Endothelial cell of umbilical vein (primary cell): Measurements from ENCODE around the gene CPSF4. TPM values are rescaled to one million over a fixed set of nuclear protein-coding genes. Genes with fewer than 3 reads are reported as not detected.

Experiments used
- BruUV-seq: library from RNA; stranded (reverse); fragments of 400-500 nt; replicated peaks from 2 replicates; lab custom pipeline; 2021; lab: Mats Ljungman, UMichigan
- CTCF ChIA-PET: fragments of 300-600, 350-600 bp; sonication (Branson Sonifier 250); formaldehyde crosslinking; loops from one replicate; lab custom pipeline; 2021; ENCODE audit warnings: antibody characterized with exemption, inconsistent platforms; lab: Charles Lee
- POLR2A ChIA-PET: fragments of 300-600, 350-600 bp; sonication (Branson Sonifier 250); formaldehyde crosslinking; loops from one replicate; lab custom pipeline; 2021; ENCODE audit warnings: antibody characterized with exemption, inconsistent platforms; lab: Charles Lee
- DNase-seq: peaks from one replicate; pipeline ENCODE4 v3.0.0-alpha.2; 2011; ENCODE audit warnings: low read depth, low spot score
- FAIRE-seq: peaks from 2 replicates; lab custom pipeline; 2011; peaks lifted over from hg19 to GRCh38; lab: Jason Lieb, UNC
- H2AFZ ChIP-seq: 2 replicates; pipeline ENCODE4 v1.6.0; 2012; ENCODE audit warnings: low read depth, low read length, control low read depth, inconsistent platforms
- H3K27ac ChIP-seq: 2 replicates; pipeline ENCODE4 v1.5.1; 2011; ENCODE audit warnings: low read depth, mild to moderate bottlenecking, control low read depth, low read length, moderate library complexity; ENCODE audit not compliant: insufficient read depth
- H3K27me3 ChIP-seq, 2 experiments: 2 replicates each; pipeline versions ENCODE4 v1.6.0 to v1.6.1; 2011; ENCODE audit warnings: low read length in 2 of 2, mixed read lengths in 1 of 2; ENCODE audit not compliant: control insufficient read depth in 2 of 2, insufficient read depth in 2 of 2
- H3K36me3 ChIP-seq, 2 experiments: 2 replicates in 1 of 2; 3 replicates in 1 of 2; pipeline ENCODE4 v1.5.1; 2011; ENCODE audit warnings: low read length in 2 of 2, mild to moderate bottlenecking in 1 of 2, moderate library complexity in 1 of 2; ENCODE audit not compliant: control insufficient read depth in 2 of 2, insufficient read depth in 2 of 2; ENCODE audit errors: extremely low read depth in 1 of 2
- H3K4me1 ChIP-seq: 3 replicates; pipeline ENCODE4 v1.5.1; 2011; ENCODE audit warnings: mild to moderate bottlenecking, low read length; ENCODE audit not compliant: control insufficient read depth, insufficient read depth; ENCODE audit errors: extremely low read depth
- H3K4me2 ChIP-seq: 2 replicates; pipeline ENCODE4 v1.6.1; 2011; ENCODE audit warnings: low read length, control low read depth, mixed read lengths; ENCODE audit not compliant: insufficient read depth
- H3K4me3 ChIP-seq, 3 experiments: fragments of 200-600 bp in 1 of 3; sonication (generic), shearing (Covaris generic) in 1 of 3; replicated peaks in 1 of 3; 2 replicates each; pipeline ENCODE4 v1.5.1; 2011 to 2016; ENCODE audit warnings: control low read depth in 3 of 3, low read length in 3 of 3, mild to moderate bottlenecking in 2 of 3, inconsistent platforms in 1 of 3, low read depth in 1 of 3, moderate library complexity in 1 of 3; ENCODE audit not compliant: insufficient read depth in 1 of 3
- H3K79me2 ChIP-seq: 2 replicates; pipeline ENCODE4 v1.6.0; 2012; ENCODE audit warnings: low read length, inconsistent platforms; ENCODE audit not compliant: control insufficient read depth, insufficient read depth
- H3K9ac ChIP-seq: replicated peaks from 2 replicates; pipeline ENCODE3; 2011; ENCODE audit warnings: low read length, control low read depth; ENCODE audit not compliant: insufficient read depth; ENCODE audit errors: extremely low read depth
- H3K9me1 ChIP-seq: replicated peaks from 3 replicates; pipeline ENCODE4 v1.6.0; 2011; ENCODE audit warnings: mild to moderate bottlenecking, low read length; ENCODE audit not compliant: control insufficient read depth, insufficient read depth; ENCODE audit errors: extremely low read depth
- H3K9me3 ChIP-seq: replicated peaks from 2 replicates; pipeline ENCODE4 v1.5.1; 2012; ENCODE audit warnings: low read length, inconsistent platforms; ENCODE audit not compliant: control insufficient read depth, insufficient read depth
- H4K20me1 ChIP-seq: replicated peaks from 2 replicates; pipeline ENCODE3; 2011; ENCODE audit warnings: mild to moderate bottlenecking, low read length; ENCODE audit not compliant: control insufficient read depth, insufficient read depth; ENCODE audit errors: extremely low read depth
- CTCF ChIP-seq, 2 donors: IDR thresholded peaks; 1 replicate in 1 of 2; 2 replicates in 1 of 2; pipeline ENCODE4 v1.5.1; 2011; ENCODE audit warnings: low read length in 2 of 2, mild to moderate bottlenecking in 2 of 2, moderate library complexity in 2 of 2, control low read depth in 1 of 2, inconsistent platforms in 1 of 2, low read depth in 1 of 2; ENCODE audit not compliant: insufficient read depth in 1 of 2; ENCODE audit errors: extremely low read depth in 1 of 2
- EZH2 ChIP-seq: IDR thresholded peaks from 2 replicates; pipeline ENCODE4 v1.6.1; 2012; ENCODE audit warnings: borderline replicate concordance, low read depth, mild to moderate bottlenecking, moderate library complexity, low read length, inconsistent platforms; ENCODE audit not compliant: severe bottlenecking
- FOS ChIP-seq: IDR thresholded peaks from 2 replicates; pipeline ENCODE4 v1.6.1; 2011; ENCODE audit warnings: mild to moderate bottlenecking, low read length, moderate library complexity, borderline replicate concordance; ENCODE audit not compliant: insufficient read depth
- GATA2 ChIP-seq: IDR thresholded peaks from 2 replicates; pipeline ENCODE4 v1.7.0; 2011; ENCODE audit warnings: low read depth, mild to moderate bottlenecking, moderate library complexity, mixed read lengths, low read length; ENCODE audit not compliant: insufficient read length, insufficient read depth
- JUN ChIP-seq: IDR thresholded peaks from 2 replicates; pipeline ENCODE4 v1.6.1; 2011; ENCODE audit warnings: borderline replicate concordance, low read depth; ENCODE audit not compliant: insufficient read length, insufficient read depth
- MAX ChIP-seq: IDR thresholded peaks from 2 replicates; pipeline ENCODE4 v1.6.1; 2011; ENCODE audit not compliant: insufficient read depth, insufficient read length
- MYC ChIP-seq: IDR thresholded peaks from one replicate; pipeline ENCODE4 v1.6.1; 2011; ENCODE audit warnings: mild to moderate bottlenecking, low read depth, low read length
- POLR2A ChIP-seq: IDR thresholded peaks from 2 replicates; pipeline ENCODE4 v1.6.1; 2012; ENCODE audit warnings: low read depth, mild to moderate bottlenecking, control low read depth, low read length
- POLR2AphosphoS5 ChIP-seq: IDR thresholded peaks from 2 replicates; pipeline ENCODE4 v1.6.1; 2012; ENCODE audit warnings: low read depth, mild to moderate bottlenecking, control low read depth, low read length, moderate library complexity; ENCODE audit not compliant: insufficient read depth
- dilution Hi-C: fragments of 300-500 bp; cut with MboI; formaldehyde crosslinking; loops from one replicate; pipeline ENCODE4 v1.15.0; 2019; ENCODE audit warnings: low sequenced_read_pairs; ENCODE audit not compliant: extremely low pct_ligation_motif_present
- intact Hi-C: fragments of 100-400 bp; cut with micrococcal nuclease; formaldehyde crosslinking; loops from one replicate; pipeline ENCODE4 v1.10.0; 2022
- polyA plus RNA-seq, 4 experiments: library from polyadenylated mRNA; depleted of rRNA in 3 of 4; stranded (reverse) in 3 of 4; unstranded in 1 of 4; fragments of >200 nt; gene quantifications; 2 replicates each; pipeline versions ENCODE4 v1.2.1 to v1.2.3, GENCODE V29; 2011 to 2012; ENCODE audit warnings: missing spikeins in 1 of 4
- total RNA-seq: library from RNA; stranded (reverse); gene quantifications from 2 replicates; pipeline ENCODE4 v1.2.3, GENCODE V29; 2021

CPSF4 gene
- total and polyA plus RNA-seq, 2 donors (not counting 3 experiments of a cell fraction or from before 2014, with no cell fraction given): 51.5 to 53.0 TPM

GRCh38 chr7:99437946-99438572 lies 684 bp upstream of the CPSF4 start:
- no TSS peak for BruUV-seq
- dilution Hi-C loops (no loop called here), intact Hi-C loops (no loop called here)
- Histone ChIP-seq H2AFZ (peak overlapping the region; percentile 98), H3K9me3 (no peaks in the 10 kb centered on the region), H3K4me3 (peak overlapping the region; percentile 83 to 89 (median 88)), H3K4me2 (peak overlapping the region; percentile 74), H3K4me1 (peaks cover 14% of the 10 kb centered on the region), H4K20me1 (no peaks in the 10 kb centered on the region), H3K27me3 (no peaks in the 10 kb centered on the region), H3K27ac (peak overlapping the region; percentile 3), H3K79me2 (peaks cover 45% of the 10 kb centered on the region), H3K36me3 (peaks cover 1 to 10% of the 10 kb centered on the region in 2 experiments), H3K9ac (peak overlapping the region; percentile 87), H3K9me1 (no peaks in the 10 kb centered on the region)
- ChIA-PET POLR2A (interaction anchor here (0.6 to 1.3 kb wide), 2 partner anchors 16 to 37 kb away, joined by 3 to 5 read pairs; no protein-coding TSS in a partner anchor), CTCF (interaction anchor here (1.0 kb wide), 2 partner anchors 22 to 142 kb away, joined by 3 to 4 read pairs; no protein-coding TSS in a partner anchor)
- no peak for DNase-seq
- peak; percentile 62 for FAIRE-seq
- TF ChIP-seq JUN (no peak), CTCF (IDR thresholded peaks at IDR 0.05; ENCODE audit: extremely low read depth in 1 of 2, insufficient read depth in 1 of 2, low read depth in 1 of 2, low read length in 2 of 2) (no peak), MYC (no peak), POLR2A (no peak), POLR2AphosphoS5 (no peak), FOS (no peak), MAX (no peak), EZH2 (no peak), GATA2 (no peak)
